ENCODE data around the gene ITLN1. TPM values are rescaled to one million over a fixed set of nuclear protein-coding genes. Genes with fewer than 3 reads are reported as not detected.
A peak's percentile ranks its signal among the peaks of the same experiment; 100 is the strongest.

ITLN1 gene
- total and polyA plus RNA-seq, 2 donors (not counting 3 experiments of a cell fraction or from before 2014, with no cell fraction given), result 0.12 TPM; not detected in 1

DNA sequence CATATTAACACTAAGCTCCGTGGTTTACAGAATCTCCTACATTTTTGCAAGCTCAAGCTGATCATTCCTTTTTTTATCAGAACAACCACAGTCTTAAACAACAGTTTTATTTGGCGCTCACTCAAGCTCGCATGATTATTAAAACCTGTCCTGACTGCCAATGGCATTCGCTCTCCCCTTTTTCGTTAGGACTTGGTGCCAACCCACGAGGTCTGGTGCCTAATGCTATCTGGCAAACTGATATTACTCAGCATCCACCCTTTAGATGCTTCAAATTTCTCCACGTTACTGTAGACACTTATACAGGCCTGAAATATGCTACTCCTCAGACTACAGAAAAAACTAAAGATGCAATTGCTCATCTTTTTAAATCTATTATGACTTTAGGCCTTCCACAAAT lies 23.0 kb upstream of the ITLN1 start:
- no peaks in the 10 kb centered on the region for H3K9me1 ChIP-seq (replicated peaks; ENCODE audit: control insufficient read depth, extremely low read depth, insufficient read depth, low read length)
- H3K4me2 ChIP-seq (ENCODE audit: insufficient read depth, low read length), result no peak overlapping the region
- H3K9ac ChIP-seq (replicated peaks; ENCODE audit: extremely low read depth, insufficient read depth, low read length), result no peak overlapping the region
- POLR2A ChIA-PET, result no interaction called here
- peaks cover 0 to 2% of the 10 kb centered on the region in 2 experiments for H3K27me3 ChIP-seq (ENCODE audit: control insufficient read depth in 2 of 2, insufficient read depth in 2 of 2, low read length in 2 of 2)
- no peaks in the 10 kb centered on the region for H3K9me3 ChIP-seq (replicated peaks; ENCODE audit: control insufficient read depth, insufficient read depth, low read length)
- no peak for FAIRE-seq
- H2AFZ ChIP-seq (ENCODE audit: low read depth, low read length), result no peak overlapping the region
- H4K20me1 ChIP-seq (replicated peaks; ENCODE audit: control insufficient read depth, extremely low read depth, insufficient read depth, low read length), result no peaks in the 10 kb centered on the region
- CTCF ChIA-PET, result no interaction called here
- H3K27ac ChIP-seq (ENCODE audit: insufficient read depth, low read depth, low read length), result no peak overlapping the region
- H3K79me2 ChIP-seq (ENCODE audit: control insufficient read depth, insufficient read depth, low read length), result no peaks in the 10 kb centered on the region
- peak; percentile 59 for DNase-seq (ENCODE audit: low read depth, low spot score)
- intact Hi-C loops (cut with micrococcal nuclease), result no loop called here
- H3K4me1 ChIP-seq (ENCODE audit: control insufficient read depth, extremely low read depth, insufficient read depth, low read length), result no peaks in the 10 kb centered on the region
- no peak overlapping the region for H3K4me3 ChIP-seq (replicated peaks in 1 of 3; ENCODE audit: insufficient read depth in 1 of 3, low read depth in 1 of 3, low read length in 3 of 3)
- no peaks in the 10 kb centered on the region for H3K36me3 ChIP-seq (ENCODE audit: control insufficient read depth in 2 of 2, extremely low read depth in 1 of 2, insufficient read depth in 2 of 2, low read length in 2 of 2)
- TF ChIP-seq, protein P1, sequence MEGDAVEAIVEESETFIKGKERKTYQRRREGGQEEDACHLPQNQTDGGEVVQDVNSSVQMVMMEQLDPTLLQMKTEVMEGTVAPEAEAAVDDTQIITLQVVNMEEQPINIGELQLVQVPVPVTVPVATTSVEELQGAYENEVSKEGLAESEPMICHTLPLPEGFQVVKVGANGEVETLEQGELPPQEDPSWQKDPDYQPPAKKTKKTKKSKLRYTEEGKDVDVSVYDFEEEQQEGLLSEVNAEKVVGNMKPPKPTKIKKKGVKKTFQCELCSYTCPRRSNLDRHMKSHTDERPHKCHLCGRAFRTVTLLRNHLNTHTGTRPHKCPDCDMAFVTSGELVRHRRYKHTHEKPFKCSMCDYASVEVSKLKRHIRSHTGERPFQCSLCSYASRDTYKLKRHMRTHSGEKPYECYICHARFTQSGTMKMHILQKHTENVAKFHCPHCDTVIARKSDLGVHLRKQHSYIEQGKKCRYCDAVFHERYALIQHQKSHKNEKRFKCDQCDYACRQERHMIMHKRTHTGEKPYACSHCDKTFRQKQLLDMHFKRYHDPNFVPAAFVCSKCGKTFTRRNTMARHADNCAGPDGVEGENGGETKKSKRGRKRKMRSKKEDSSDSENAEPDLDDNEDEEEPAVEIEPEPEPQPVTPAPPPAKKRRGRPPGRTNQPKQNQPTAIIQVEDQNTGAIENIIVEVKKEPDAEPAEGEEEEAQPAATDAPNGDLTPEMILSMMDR (IDR thresholded peaks at IDR 0.05; ENCODE audit: extremely low read depth in 1 of 2, insufficient read depth in 1 of 2, low read depth in 1 of 2, low read length in 2 of 2), result no peak
- TF ChIP-seq POLR2A (IDR thresholded peaks at IDR 0.05; ENCODE audit: low read depth, low read length) (no peak), POLR2AphosphoS5 (IDR thresholded peaks at IDR 0.05; ENCODE audit: insufficient read depth, low read depth, low read length) (no peak), MYC (IDR thresholded peaks at IDR 0.05; ENCODE audit: low read depth, low read length) (no peak), JUN (IDR thresholded peaks at IDR 0.05; ENCODE audit: borderline replicate concordance, insufficient read depth, insufficient read length, low read depth) (no peak), FOS (IDR thresholded peaks at IDR 0.05; ENCODE audit: borderline replicate concordance, insufficient read depth, low read length) (no peak), EZH2 (IDR thresholded peaks at IDR 0.05; ENCODE audit: borderline replicate concordance, low read depth, low read length, severe bottlenecking) (no peak), GATA2 (IDR thresholded peaks at IDR 0.05; ENCODE audit: insufficient read depth, insufficient read length, low read depth, low read length) (no peak)
- TF ChIP-seq, protein P2, sequence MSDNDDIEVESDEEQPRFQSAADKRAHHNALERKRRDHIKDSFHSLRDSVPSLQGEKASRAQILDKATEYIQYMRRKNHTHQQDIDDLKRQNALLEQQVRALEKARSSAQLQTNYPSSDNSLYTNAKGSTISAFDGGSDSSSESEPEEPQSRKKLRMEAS (IDR thresholded peaks at IDR 0.05; ENCODE audit: insufficient read depth, insufficient read length), result no peak
- no TSS peak for BruUV-seq (replicated peaks)
- dilution Hi-C loops (cut with MboI; ENCODE audit: extremely low pct_ligation_motif_present, low sequenced_read_pairs), result no loop called here
